GM06990 (cell line): ENCODE data around the gene GP1BB.

Source experiments
- DNase-seq: peaks from one replicate; pipeline ENCODE4 v3.0.0-alpha.2; 2011; ENCODE audit not compliant: insufficient read length; ENCODE audit errors: extremely low read depth
- H3K27me3 ChIP-seq: replicated peaks from 2 replicates; pipeline ENCODE4 v1.6.0; 2011; ENCODE audit warnings: low read length; ENCODE audit not compliant: control insufficient read depth, insufficient read depth
- H3K36me3 ChIP-seq: 2 replicates; pipeline ENCODE4 v1.5.1; 2011; ENCODE audit warnings: low read length; ENCODE audit not compliant: control insufficient read depth, insufficient read depth
- H3K4me3 ChIP-seq: replicated peaks from 2 replicates; pipeline ENCODE4 v1.5.1; 2011; ENCODE audit warnings: low read depth, mild to moderate bottlenecking, control low read depth, low read length
- TF ChIP-seq, protein P1 (sequence below): IDR thresholded peaks from 2 replicates; pipeline ENCODE4 v1.5.1; 2011; ENCODE audit warnings: low read length, control low read depth, mild to moderate bottlenecking, inconsistent platforms; ENCODE audit not compliant: insufficient read depth, poor library complexity, severe bottlenecking

The GP1BB gene

DNA sequence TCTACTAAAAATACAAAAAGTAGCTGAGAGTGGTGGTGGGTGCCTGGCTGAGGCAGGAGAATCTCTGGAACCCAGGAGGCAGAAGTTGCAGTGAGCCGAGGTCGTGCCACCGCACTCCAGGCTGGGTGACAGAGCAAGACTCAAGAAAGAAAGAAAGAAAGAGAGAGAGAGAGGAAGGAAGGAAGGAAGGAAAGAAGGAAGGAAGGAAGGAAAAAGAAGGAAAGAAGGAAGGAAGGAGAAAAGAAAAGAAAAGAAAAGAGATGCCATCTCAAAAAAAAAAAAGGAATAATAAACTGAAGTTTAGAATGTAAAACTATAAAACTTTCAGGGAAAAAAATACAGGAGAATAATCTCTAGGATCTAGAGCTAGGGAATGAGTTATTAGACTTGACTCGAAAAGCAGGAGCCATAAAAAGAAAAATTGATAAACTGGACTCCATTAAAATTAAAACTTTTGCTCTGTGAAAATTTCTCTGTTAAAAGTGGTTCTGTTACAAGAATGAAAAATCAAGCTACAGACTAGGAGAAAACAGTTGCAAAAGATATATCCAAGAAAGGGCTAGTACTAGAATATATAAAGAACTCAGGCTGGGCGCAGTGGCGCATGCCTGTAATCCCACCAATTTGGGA, 22.4 kb upstream of the GP1BB start:
- TF ChIP-seq, protein P1, sequence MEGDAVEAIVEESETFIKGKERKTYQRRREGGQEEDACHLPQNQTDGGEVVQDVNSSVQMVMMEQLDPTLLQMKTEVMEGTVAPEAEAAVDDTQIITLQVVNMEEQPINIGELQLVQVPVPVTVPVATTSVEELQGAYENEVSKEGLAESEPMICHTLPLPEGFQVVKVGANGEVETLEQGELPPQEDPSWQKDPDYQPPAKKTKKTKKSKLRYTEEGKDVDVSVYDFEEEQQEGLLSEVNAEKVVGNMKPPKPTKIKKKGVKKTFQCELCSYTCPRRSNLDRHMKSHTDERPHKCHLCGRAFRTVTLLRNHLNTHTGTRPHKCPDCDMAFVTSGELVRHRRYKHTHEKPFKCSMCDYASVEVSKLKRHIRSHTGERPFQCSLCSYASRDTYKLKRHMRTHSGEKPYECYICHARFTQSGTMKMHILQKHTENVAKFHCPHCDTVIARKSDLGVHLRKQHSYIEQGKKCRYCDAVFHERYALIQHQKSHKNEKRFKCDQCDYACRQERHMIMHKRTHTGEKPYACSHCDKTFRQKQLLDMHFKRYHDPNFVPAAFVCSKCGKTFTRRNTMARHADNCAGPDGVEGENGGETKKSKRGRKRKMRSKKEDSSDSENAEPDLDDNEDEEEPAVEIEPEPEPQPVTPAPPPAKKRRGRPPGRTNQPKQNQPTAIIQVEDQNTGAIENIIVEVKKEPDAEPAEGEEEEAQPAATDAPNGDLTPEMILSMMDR = no peak
- Histone ChIP-seq H3K27me3 (no peaks in the 10 kb centered on the region; the same call in 1 of the 2 replicates), H3K4me3 (no peak overlapping the region), H3K36me3 (no peaks in the 10 kb centered on the region)
- no peak for DNase-seq

GRCh38 chr22:19701420-19702145, 21.8 kb upstream of the GP1BB start:
- no peak for DNase-seq
- TF ChIP-seq, protein P1 = no peak
- H3K4me3 ChIP-seq = no peak overlapping the region
- no peaks in the 10 kb centered on the region; the same call in 1 of the 2 replicates for H3K27me3 ChIP-seq
- no peaks in the 10 kb centered on the region for H3K36me3 ChIP-seq

DNA sequence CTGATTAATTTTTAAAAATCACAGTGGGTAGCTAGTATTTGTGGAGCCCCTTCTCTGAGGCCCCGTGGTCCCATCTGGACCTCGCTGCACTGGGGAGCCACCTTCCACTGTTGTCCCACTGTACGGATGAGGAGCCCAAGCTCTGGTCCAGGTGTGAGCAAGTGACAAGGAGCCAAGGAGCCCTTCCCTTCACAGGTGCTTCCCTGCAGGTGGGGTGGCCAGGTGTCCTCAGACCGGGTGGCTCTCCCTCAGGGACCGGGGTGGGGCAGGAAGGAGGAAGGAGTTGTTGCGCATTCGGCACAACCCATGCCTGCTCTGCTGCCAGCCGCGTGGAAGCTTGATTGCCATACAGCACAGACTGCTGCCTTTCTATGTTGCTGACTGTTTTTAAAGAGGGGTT, 19.5 kb upstream of the GP1BB start:
- Histone ChIP-seq H3K27me3 (no peaks in the 10 kb centered on the region; the same call in 1 of the 2 replicates), H3K36me3 (no peaks in the 10 kb centered on the region), H3K4me3 (no peak overlapping the region)
- TF ChIP-seq, protein P1 = no peak
- no peak for DNase-seq

DNA sequence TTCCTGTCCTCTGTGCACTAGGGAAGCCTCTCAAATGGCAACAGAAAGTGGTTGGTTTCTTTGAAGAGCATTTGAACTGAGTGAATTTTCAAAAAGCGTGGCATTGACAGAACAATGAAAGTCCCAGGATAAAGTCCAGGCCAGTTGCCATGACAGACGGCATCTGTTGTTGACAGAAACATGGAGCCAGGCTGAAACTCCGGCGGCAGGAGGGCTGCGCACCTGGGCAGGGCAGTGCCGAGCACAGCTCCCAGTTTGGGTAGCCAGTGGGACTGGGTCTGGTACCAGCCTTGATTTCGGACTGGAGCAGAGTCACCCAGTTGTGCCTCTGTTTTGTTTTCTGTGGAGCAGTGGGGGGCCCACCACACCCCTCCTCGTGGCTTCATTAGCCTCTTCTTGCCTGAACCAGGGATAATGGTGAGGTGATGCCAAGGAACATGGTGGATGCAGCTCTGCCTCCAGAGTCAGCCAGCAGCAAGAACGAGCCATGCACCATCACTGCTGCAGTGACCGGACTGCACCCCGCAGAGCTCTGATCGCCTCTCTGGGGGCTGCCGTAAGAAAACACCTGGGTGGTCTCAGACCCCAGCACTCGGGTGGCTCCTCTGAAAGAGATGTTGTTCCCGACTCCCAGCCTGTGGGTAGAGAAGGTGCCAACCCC, 18.9 kb upstream of the GP1BB start:
- Histone ChIP-seq H3K27me3 (no peaks in the 10 kb centered on the region; the same call in 1 of the 2 replicates), H3K4me3 (no peak overlapping the region), H3K36me3 (no peaks in the 10 kb centered on the region)
- no peak for DNase-seq
- TF ChIP-seq, protein P1 = no peak

GRCh38 chr22:19705181-19705934, 18.0 kb upstream of the GP1BB start:
- TF ChIP-seq, protein P1 = no peak
- H3K36me3 ChIP-seq = no peaks in the 10 kb centered on the region
- peaks cover 1% of the 10 kb centered on the region; the same call in 1 of the 2 replicates for H3K27me3 ChIP-seq
- no peak for DNase-seq
- H3K4me3 ChIP-seq = no peak overlapping the region
